Mesothelial cell of epicardium (in vitro differentiated cells): Measurements from ENCODE around the gene PCBP1. TPM values are rescaled to one million over a fixed set of nuclear protein-coding genes. Genes with fewer than 3 reads are reported as not detected.

Source experiments
- total RNA-seq: library from RNA; stranded (reverse); gene quantifications from 3 replicates; pipeline ENCODE4 v1.2.1, GENCODE V29; 2021

The PCBP1 gene
- total RNA-seq, 1 donor from 2014 or later, result 245 TPM

Other genes starting within 250 kb of the PCBP1 start
- 44.4 to 48.7 TPM (median 45.6 TPM) in 3 replicates for gene SNRNP27, start 193.5 kb upstream of the PCBP1 start, total RNA-seq
- 8.7 to 10.4 TPM (median 9.7 TPM) in 3 replicates for gene MXD1, start 172.4 kb upstream of the PCBP1 start, total RNA-seq
- 2.6 to 3.6 TPM (median 3.5 TPM) in 3 replicates for gene ASPRV1, start 125.8 kb upstream of the PCBP1 start, total RNA-seq
- 17.8 to 20.6 TPM (median 19.5 TPM) in 3 replicates for gene C2orf42, start 103.5 kb downstream of the PCBP1 start, total RNA-seq
- 411 to 439 TPM (median 428 TPM) in 3 replicates for gene TIA1, start 161.2 kb downstream of the PCBP1 start, total RNA-seq
- 62.1 to 71.6 TPM (median 65.1 TPM) in 3 replicates for gene PCYOX1, start 170.7 kb downstream of the PCBP1 start, total RNA-seq
- 126 to 130 TPM (median 128 TPM) in 3 replicates for gene SNRPG, start 206.3 kb downstream of the PCBP1 start, total RNA-seq
- gene FAM136A, start 214.6 kb downstream of the PCBP1 start, total RNA-seq, result 42.7 to 46.5 TPM (median 43.3 TPM) in 3 replicates